Ramos (cell line): ENCODE data around the gene PPP1R12A.
"Not testable (repeated sequence)": the region's sequence is repeated elsewhere in the genome, so short reads cannot be mapped to it uniquely, and the experiment has no call there.

Experiments
- in situ Hi-C: fragments of 300-500 bp; cut with MboI; formaldehyde crosslinking; loops from one replicate; pipeline ENCODE4 v1.14.3; 2022; ENCODE audit warnings: low sequenced_read_pairs; ENCODE audit not compliant: unreplicated experiment

Gene PPP1R12A

DNA sequence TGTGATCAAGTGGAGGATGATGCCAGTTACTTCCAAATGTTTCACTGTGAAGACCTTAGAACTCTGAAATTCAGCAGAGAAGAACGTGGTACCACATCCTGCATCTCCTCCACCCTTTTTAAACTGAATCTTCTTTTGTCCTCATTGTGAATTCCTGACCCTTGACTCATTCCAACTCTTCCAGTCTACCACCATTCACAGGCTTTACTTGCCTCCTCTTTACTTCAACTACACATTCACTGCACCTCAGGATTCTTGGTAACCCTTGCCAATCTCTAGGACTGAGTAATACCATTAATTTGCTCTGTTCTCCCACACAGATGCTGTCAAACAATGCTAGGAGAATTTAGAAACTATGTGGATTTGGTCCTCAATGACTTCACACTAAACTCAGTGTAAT, 37.3 kb downstream of the PPP1R12A start:
- in situ Hi-C loops = no loop called here

GRCh38 chr12:79895804-79896203, 39.1 kb downstream of the PPP1R12A start:
- in situ Hi-C loops = no loop called here

GRCh38 chr12:79895071-79895470, 39.8 kb downstream of the PPP1R12A start:
- in situ Hi-C loops = no loop called here

GRCh38 chr12:79891506-79892162, 43.3 kb downstream of the PPP1R12A start:
- in situ Hi-C loops = no loop called here

- in situ Hi-C loops = no loop called here
Observed at GRCh38 chr12:79887890-79888289, 47.0 kb downstream of the PPP1R12A start.

DNA sequence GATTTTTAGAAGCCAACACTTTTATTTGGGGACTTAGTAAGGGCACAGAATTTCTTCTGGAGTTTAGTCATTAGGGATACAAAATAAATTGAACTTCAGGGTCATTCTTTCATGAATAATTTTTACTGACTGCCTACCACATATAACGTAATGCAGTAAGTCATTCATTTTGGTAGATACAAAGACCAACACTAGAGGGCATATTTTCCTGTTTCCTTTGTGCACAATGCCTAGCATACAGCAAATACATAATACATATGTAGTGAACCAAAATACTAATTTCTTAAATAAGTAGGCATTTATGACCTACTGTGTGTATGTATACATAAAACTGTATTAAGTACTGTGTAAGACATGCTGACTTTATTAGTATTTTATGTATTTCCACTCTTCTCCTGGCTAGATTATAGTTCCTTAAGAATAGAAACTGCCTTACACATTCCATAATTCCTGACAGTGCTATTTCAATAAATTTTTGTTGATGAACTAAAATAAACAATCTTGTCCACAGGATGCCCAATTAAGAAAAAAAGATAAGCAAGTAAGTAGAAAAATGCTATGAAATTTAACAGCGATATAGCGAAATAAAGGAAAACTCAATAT, 47.9 kb downstream of the PPP1R12A start:
- in situ Hi-C loops = no loop called here

- in situ Hi-C loops = no loop called here
Observed at GRCh38 chr12:79885911-79886490, 48.9 kb downstream of the PPP1R12A start.

- in situ Hi-C loops = no loop called here
Observed at GRCh38 chr12:79884401-79885006, 50.4 kb downstream of the PPP1R12A start.

DNA sequence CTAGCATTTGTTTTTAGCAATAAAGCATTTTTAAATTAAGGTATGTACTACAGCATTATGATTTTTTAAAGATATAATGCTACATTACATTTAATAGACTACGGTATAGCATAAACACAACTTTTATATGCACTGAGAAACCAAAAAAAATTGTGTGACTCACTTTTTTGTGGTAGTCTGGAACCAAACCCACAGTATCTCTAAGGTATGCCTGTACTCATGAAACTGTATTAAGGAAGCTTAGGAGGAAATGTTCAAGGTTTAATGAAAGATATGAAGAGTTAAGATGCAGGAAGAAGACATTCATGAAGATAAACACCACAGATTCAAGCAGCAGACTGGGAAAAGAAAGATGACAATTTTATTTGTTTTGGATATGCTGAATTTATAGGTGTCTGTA, 51.7 kb downstream of the PPP1R12A start:
- in situ Hi-C loops = no loop called here

DNA sequence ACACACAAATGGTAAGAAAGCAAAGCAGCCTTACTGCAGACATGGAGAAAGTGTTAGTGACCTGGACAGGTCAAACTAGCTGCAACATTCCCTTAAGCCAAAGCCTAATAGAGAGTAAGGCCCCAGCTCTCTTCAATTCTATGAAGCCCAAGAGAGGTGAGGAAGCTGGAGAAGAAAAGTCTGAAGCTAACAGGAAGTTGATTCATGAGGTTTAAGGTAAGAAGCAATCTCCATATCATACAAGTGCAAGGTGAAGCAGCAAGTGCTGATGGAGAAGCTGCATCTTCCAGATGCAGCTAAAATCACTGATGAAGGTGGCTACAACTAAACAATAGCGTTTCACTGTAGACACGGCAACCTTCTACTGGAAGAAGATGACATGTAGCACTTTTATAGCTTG, 53.5 kb downstream of the PPP1R12A start:
- in situ Hi-C loops = no loop called here

DNA sequence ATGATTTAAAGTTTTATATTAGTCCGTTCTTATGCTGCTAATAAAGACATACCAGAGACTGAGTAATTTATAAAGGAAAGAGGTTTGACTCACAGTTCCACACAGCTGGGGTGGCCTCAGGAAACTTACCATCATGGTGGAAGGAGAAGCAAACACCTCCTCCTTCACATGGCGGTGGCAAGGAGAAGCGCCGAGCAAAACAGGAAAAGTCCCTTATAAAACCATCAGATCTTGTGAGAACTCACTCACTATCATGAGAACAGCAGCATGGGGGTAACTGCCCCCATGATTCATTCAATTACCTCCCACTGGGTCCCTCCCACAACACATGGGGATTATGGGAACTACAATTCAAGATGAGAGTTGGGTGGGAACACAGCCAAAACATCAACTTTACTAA, 56.4 kb downstream of the PPP1R12A start:
- in situ Hi-C loops = not testable (repeated sequence)

DNA sequence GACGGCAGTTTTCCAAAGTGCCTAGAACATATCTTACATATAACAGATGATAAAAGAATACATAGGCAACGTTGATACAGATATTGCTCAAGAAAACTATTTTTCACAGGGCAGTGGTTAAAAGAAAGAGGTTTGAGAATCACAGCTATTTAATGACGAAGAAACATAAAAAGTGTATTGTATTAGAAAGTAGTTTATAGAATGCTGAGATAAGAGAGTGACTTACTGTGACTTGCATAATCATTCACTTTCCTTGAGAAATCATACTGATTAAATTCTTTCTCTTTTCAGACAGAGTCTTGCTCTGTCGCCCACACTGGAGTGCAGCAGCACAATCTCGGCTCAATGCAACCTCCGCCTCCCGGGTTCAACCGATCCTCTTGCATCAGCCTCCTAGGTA, 57.7 kb downstream of the PPP1R12A start:
- in situ Hi-C loops = no loop called here

GRCh38 chr12:79874665-79875064, 60.2 kb downstream of the PPP1R12A start:
- in situ Hi-C loops = no loop called here

- in situ Hi-C loops = no loop called here
Observed at GRCh38 chr12:79873201-79873600, 61.7 kb downstream of the PPP1R12A start.

- in situ Hi-C loops = no loop called here
Observed at GRCh38 chr12:79871621-79872020, 63.3 kb downstream of the PPP1R12A start.

- in situ Hi-C loops = no loop called here
Observed at GRCh38 chr12:79870916-79871315, 64.0 kb downstream of the PPP1R12A start.

DNA sequence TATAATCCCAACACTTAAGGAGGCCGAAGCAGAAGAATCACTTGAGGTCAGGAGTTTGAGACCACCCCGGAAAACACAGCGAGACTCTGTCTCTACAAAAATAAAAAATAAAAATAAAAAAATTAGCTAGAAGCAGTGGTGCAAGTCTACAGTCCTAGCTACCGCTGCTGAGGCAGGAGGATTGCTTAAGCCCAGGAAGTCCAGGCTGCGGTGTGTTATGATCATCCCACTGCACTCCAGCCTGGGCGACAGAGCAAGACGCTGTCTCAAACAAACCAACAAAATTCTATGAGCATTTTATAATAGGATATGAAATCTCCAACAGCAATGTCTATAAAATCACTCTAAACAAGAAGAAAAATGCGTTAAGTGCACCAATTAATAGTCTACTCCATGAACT, 75.3 kb downstream of the PPP1R12A start:
- in situ Hi-C loops = no loop called here

DNA sequence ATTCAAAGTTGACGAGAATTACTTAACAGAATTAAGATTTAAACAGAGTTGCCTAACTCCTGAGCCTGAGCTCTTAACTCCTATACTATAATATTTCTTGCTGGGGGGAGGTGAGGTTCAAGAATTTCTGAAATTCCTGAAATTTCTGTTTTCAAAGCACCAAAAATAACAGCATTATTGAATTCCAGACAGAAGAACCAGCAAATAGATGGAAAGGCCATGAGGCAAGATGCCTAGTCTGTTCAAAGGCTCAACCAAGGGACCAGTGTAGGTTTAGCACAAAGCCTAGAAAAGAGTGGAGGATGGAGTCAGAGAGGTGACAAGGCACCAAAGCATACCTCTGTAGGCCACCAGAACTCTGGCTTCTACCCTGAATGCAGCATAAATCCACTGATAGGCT, 76.4 kb downstream of the PPP1R12A start:
- in situ Hi-C loops = no loop called here

GRCh38 chr12:79857675-79858074, 77.2 kb downstream of the PPP1R12A start:
- in situ Hi-C loops = no loop called here

- in situ Hi-C loops = no loop called here
Observed at GRCh38 chr12:79850610-79851299, 84.1 kb downstream of the PPP1R12A start.

DNA sequence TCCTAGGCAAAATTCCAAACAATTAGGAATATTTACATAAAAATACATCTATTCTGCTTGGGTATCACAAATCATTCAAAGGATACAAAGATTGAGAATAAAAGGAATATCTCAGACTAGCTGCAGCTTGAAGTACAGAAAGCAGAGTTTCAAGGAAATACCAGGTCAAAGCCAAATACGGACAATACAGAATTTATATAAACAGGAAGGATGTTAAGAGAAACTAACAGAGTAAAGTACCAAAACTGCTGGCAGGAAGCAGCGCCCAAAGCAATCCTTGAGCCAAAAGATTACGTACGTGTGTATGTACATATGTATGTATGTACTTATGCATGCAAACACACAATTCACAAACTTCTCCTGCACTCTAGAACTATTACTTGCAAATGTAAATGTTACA, 86.6 kb downstream of the PPP1R12A start:
- in situ Hi-C loops = no loop called here
